Measurements from ENCODE around the gene CCDC190. TPM values are rescaled to one million over a fixed set of nuclear protein-coding genes. Genes with fewer than 3 reads are reported as not detected.

CCDC190 gene
- total RNA-seq, 3 donors from 2014 or later = not detected

- intact Hi-C loops (cut with DNase I; ENCODE audit: low total_unique reads) = no loop called here
- H3K4me1 ChIP-seq = no peaks in the 10 kb centered on the region
- no peaks in the 10 kb centered on the region for H3K27me3 ChIP-seq
- no peak for DNase-seq (ENCODE audit: low spot score in 2 of 2)
- TF ChIP-seq POLR2AphosphoS5 (IDR thresholded peaks at IDR 0.05) (no peak), POLR2A (IDR thresholded peaks at IDR 0.05) (no peak)
- TF ChIP-seq, protein P1, sequence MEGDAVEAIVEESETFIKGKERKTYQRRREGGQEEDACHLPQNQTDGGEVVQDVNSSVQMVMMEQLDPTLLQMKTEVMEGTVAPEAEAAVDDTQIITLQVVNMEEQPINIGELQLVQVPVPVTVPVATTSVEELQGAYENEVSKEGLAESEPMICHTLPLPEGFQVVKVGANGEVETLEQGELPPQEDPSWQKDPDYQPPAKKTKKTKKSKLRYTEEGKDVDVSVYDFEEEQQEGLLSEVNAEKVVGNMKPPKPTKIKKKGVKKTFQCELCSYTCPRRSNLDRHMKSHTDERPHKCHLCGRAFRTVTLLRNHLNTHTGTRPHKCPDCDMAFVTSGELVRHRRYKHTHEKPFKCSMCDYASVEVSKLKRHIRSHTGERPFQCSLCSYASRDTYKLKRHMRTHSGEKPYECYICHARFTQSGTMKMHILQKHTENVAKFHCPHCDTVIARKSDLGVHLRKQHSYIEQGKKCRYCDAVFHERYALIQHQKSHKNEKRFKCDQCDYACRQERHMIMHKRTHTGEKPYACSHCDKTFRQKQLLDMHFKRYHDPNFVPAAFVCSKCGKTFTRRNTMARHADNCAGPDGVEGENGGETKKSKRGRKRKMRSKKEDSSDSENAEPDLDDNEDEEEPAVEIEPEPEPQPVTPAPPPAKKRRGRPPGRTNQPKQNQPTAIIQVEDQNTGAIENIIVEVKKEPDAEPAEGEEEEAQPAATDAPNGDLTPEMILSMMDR (IDR thresholded peaks at IDR 0.05) = no peak
- H3K36me3 ChIP-seq = no peaks in the 10 kb centered on the region
- no peaks in the 10 kb centered on the region for H3K9me3 ChIP-seq
- H3K27ac ChIP-seq = no peak overlapping the region
- no peak overlapping the region for H3K4me3 ChIP-seq
Measured at GRCh38 chr1:162901243-162901642, 40.3 kb upstream of the CCDC190 start.

DNA sequence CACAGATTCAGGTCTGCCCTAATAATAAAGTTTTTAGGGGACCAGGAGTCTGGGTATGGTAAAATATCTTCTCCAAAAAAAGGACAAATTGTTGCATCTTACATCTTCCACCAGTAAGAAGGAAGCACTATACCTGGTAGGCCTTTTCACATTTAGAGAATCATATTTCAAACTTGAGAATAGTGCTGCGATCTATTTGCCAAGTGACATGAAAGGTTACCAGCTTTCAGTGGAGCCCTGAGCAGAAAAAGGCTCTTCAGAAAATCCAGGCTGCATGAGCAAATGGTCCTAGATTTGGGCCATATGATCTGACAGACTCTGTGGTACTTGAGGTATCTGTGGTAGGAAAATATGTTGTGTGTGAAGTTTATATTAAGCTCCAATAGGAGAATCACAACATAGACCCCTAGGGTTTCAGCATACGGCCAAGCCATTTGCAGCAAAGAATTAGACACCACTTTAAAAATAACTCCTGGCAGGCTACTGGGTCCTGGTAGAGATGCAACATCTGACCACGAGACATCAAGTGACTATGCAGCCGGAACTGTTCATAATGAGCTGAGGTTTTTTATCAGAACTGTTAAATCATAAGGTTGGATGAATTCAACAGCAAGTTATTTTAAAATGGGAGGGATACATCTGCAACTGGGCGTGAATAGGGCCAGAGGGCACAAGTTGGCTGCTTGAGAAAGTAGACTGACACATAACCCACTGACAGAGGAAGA, 38.6 kb upstream of the CCDC190 start:
- H3K36me3 ChIP-seq = no peaks in the 10 kb centered on the region
- DNase-seq (ENCODE audit: low spot score in 2 of 2) = no peak
- H3K9me3 ChIP-seq = no peaks in the 10 kb centered on the region
- no peaks in the 10 kb centered on the region for H3K4me1 ChIP-seq
- no peak for TF ChIP-seq POLR2A (IDR thresholded peaks at IDR 0.05)
- intact Hi-C loops (cut with DNase I; ENCODE audit: low total_unique reads) = no loop called here
- H3K4me3 ChIP-seq = no peak overlapping the region
- H3K27ac ChIP-seq = no peak overlapping the region
- no peaks in the 10 kb centered on the region for H3K27me3 ChIP-seq

DNA sequence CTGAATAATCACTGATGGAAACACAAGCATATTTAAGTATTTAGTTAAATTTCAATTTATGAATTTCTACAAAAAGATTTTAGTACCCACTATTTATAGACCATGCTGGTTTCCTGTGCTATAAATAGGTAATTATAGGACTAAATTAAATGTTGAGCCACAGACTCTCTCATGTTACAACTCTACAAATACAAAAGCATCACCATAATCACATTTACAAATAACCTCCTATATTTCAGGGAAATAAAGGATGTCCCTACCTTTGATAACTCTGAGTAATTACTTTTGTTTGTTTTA, 32.6 kb upstream of the CCDC190 start:
- no peaks in the 10 kb centered on the region for H3K36me3 ChIP-seq
- H3K4me1 ChIP-seq = no peaks in the 10 kb centered on the region
- H3K4me3 ChIP-seq = no peak overlapping the region
- H3K27ac ChIP-seq = no peak overlapping the region
- no peaks in the 10 kb centered on the region for H3K27me3 ChIP-seq
- no peak for DNase-seq (ENCODE audit: low spot score in 2 of 2)
- no peak for TF ChIP-seq POLR2A (IDR thresholded peaks at IDR 0.05)
- intact Hi-C loops (cut with DNase I; ENCODE audit: low total_unique reads) = no loop called here
- no peaks in the 10 kb centered on the region for H3K9me3 ChIP-seq

- H3K4me1 ChIP-seq = no peaks in the 10 kb centered on the region
- TF ChIP-seq, protein P1 (IDR thresholded peaks at IDR 0.05) = no peak
- TF ChIP-seq POLR2A (IDR thresholded peaks at IDR 0.05) (no peak), POLR2AphosphoS5 (IDR thresholded peaks at IDR 0.05) (no peak)
- DNase-seq (ENCODE audit: low spot score in 2 of 2) = no peak
- no peak overlapping the region for H3K27ac ChIP-seq
- H3K9me3 ChIP-seq = no peaks in the 10 kb centered on the region
- no peaks in the 10 kb centered on the region for H3K27me3 ChIP-seq
- H3K36me3 ChIP-seq = no peaks in the 10 kb centered on the region
- H3K4me3 ChIP-seq = no peak overlapping the region
- intact Hi-C loops (cut with DNase I; ENCODE audit: low total_unique reads) = no loop called here
Measured at GRCh38 chr1:162892906-162893611, 32.1 kb upstream of the CCDC190 start.

- Histone ChIP-seq H3K27ac (no peak overlapping the region), H3K36me3 (no peaks in the 10 kb centered on the region), H3K27me3 (no peaks in the 10 kb centered on the region), H3K4me3 (no peak overlapping the region), H3K4me1 (no peaks in the 10 kb centered on the region), H3K9me3 (no peaks in the 10 kb centered on the region)
- TF ChIP-seq POLR2AphosphoS5 (IDR thresholded peaks at IDR 0.05) = no peak
- TF ChIP-seq, protein P1 (IDR thresholded peaks at IDR 0.05) = no peak
- TF ChIP-seq POLR2A (IDR thresholded peaks at IDR 0.05) = no peak
- DNase-seq (ENCODE audit: low spot score in 2 of 2) = no peak
- intact Hi-C loops (cut with DNase I; ENCODE audit: low total_unique reads) = no loop called here
Measured at GRCh38 chr1:162889989-162890388, 29.0 kb upstream of the CCDC190 start.

- Histone ChIP-seq H3K27ac (no peak overlapping the region), H3K4me1 (no peaks in the 10 kb centered on the region), H3K9me3 (no peaks in the 10 kb centered on the region), H3K27me3 (no peaks in the 10 kb centered on the region), H3K4me3 (no peak overlapping the region), H3K36me3 (no peaks in the 10 kb centered on the region)
- DNase-seq (ENCODE audit: low spot score in 2 of 2) = no peak
- TF ChIP-seq, protein P1 (IDR thresholded peaks at IDR 0.05) = no peak
- no peak for TF ChIP-seq POLR2AphosphoS5 (IDR thresholded peaks at IDR 0.05)
- intact Hi-C loops (cut with DNase I; ENCODE audit: low total_unique reads) = no loop called here
Measured at GRCh38 chr1:162886705-162887104, 25.7 kb upstream of the CCDC190 start.

All from breast epithelium (tissue), 4 donors.